ENCODE results near the gene TNFSF13B.

GRCh38 chr13:108267347-108267746 is 2.2 kb upstream of the TNFSF13B start:
- TF ChIP-seq E2F6 (IDR thresholded peaks at IDR 0.05), result no peak
- no peak for TF ChIP-seq CTCF (IDR thresholded peaks at IDR 0.05; ENCODE audit: control extremely low read depth in 1 of 3, insufficient read depth in 1 of 3, low read depth in 1 of 3, low read length in 3 of 3)
- no peak for TF ChIP-seq POU5F1 (IDR thresholded peaks at IDR 0.05; ENCODE audit: low read depth, low read length)
- TF ChIP-seq ATF2 (IDR thresholded peaks at IDR 0.05; ENCODE audit: low read length), result no peak
- TF ChIP-seq SRF (IDR thresholded peaks at IDR 0.05; ENCODE audit: low read depth, low read length), result no peak
- no peak for TF ChIP-seq BRCA1 (IDR thresholded peaks at IDR 0.05; ENCODE audit: low read depth, low read length)
- no peak for TF ChIP-seq EZH2 (IDR thresholded peaks at IDR 0.05; ENCODE audit: low read depth, low read length, severe bottlenecking)
- no peak for TF ChIP-seq POLR2AphosphoS5 (IDR thresholded peaks at IDR 0.05; ENCODE audit: low read depth, low read length)
- no peak for TF ChIP-seq TAF1 (IDR thresholded peaks at IDR 0.05; ENCODE audit: low read depth, low read length)
- no peak for TF ChIP-seq SP1 (IDR thresholded peaks at IDR 0.05; ENCODE audit: low read depth, low read length)

Data from H1 (cell line).